SK-N-SH (cell line): ENCODE results near the gene TMEM41B. TPM values are rescaled to one million over a fixed set of nuclear protein-coding genes. Genes with fewer than 3 reads are reported as not detected.

Source experiments
- CTCF ChIA-PET: fragments of 300-600, 350-600 bp; formaldehyde crosslinking; extraction: SDS; loops from one replicate; lab custom pipeline; 2021; lab: Yijun Ruan, JAX
- POLR2A ChIA-PET: fragments of 350-600 bp; sonication (Branson Sonifier 250); formaldehyde crosslinking; extraction: SDS; loops from one replicate; lab custom pipeline; 2020; ENCODE audit warnings: antibody characterized with exemption, inconsistent platforms; lab: Yijun Ruan, JAX
- DNase-seq: peaks from one replicate; pipeline ENCODE4 v3.0.0; 2012
- H2AFZ ChIP-seq: fragments of 200-600 bp; sonication (generic); 2 replicates; pipeline ENCODE4 v1.8.1; 2016; ENCODE audit warnings: antibody characterized with exemption, mild to moderate bottlenecking, low read depth
- H3F3A ChIP-seq: fragments of 200-600 bp; sonication (generic); replicated peaks from 2 replicates; pipeline ENCODE3; 2016; ENCODE audit warnings: antibody characterized with exemption, mild to moderate bottlenecking; ENCODE audit not compliant: insufficient read depth
- H3K27ac ChIP-seq, 2 experiments: fragments of 200-500 bp in 1 of 2; fragments of 200-600 bp in 1 of 2; sonication (Bioruptor generic) in 1 of 2; sonication (generic), shearing (Covaris generic) in 1 of 2; 2 replicates each; pipeline versions ENCODE4 v1.5.1 to v1.6.1; 2014 to 2016; ENCODE audit warnings: low read depth in 2 of 2, inconsistent platforms in 1 of 2, low read length in 1 of 2, mild to moderate bottlenecking in 1 of 2, mixed read lengths in 1 of 2
- H3K27me3 ChIP-seq: fragments of 200-600 bp; sonication (generic), shearing (Covaris generic); 2 replicates; pipeline ENCODE4 v1.6.1; 2016; ENCODE audit warnings: mixed run types; ENCODE audit not compliant: insufficient read depth
- H3K36me3 ChIP-seq, 2 experiments: fragments of 200-500 bp in 1 of 2; fragments of 200-600 bp in 1 of 2; sonication (Bioruptor generic) in 1 of 2; sonication (generic) in 1 of 2; replicated peaks in 1 of 2; 2 replicates each; pipeline versions ENCODE3 to v1.5.1; 2014 to 2016; ENCODE audit warnings: low read length in 1 of 2, mild to moderate bottlenecking in 1 of 2; ENCODE audit not compliant: insufficient read depth in 2 of 2, control insufficient read depth in 1 of 2
- H3K4me1 ChIP-seq, 2 experiments: fragments of 200-500 bp in 1 of 2; fragments of 200-600 bp in 1 of 2; sonication (Bioruptor generic) in 1 of 2; sonication (generic), shearing (Covaris generic) in 1 of 2; 2 replicates each; pipeline versions ENCODE4 v1.5.1 to v1.6.1; 2014 to 2016; ENCODE audit warnings: low read depth in 1 of 2, low read length in 1 of 2, mixed run types in 1 of 2; ENCODE audit not compliant: insufficient read depth in 2 of 2, control insufficient read depth in 1 of 2
- H3K4me2 ChIP-seq: fragments of 200-600 bp; sonication (generic), shearing (Covaris generic); 2 replicates; pipeline ENCODE4 v1.6.1; 2017; ENCODE audit warnings: mixed run types
- H3K4me3 ChIP-seq, 2 experiments: fragments of 200-500 bp in 1 of 2; fragments of 200-600 bp in 1 of 2; sonication (Bioruptor generic) in 1 of 2; sonication (generic), shearing (Covaris generic) in 1 of 2; 2 replicates each; pipeline versions ENCODE4 v1.5.1 to v1.8.1; 2014 to 2016; ENCODE audit warnings: low read depth in 2 of 2, inconsistent platforms in 1 of 2, low read length in 1 of 2, mild to moderate bottlenecking in 1 of 2, mixed read lengths in 1 of 2, moderate library complexity in 1 of 2
- H3K79me2 ChIP-seq: fragments of 200-600 bp; sonication (generic); 2 replicates; pipeline ENCODE4 v1.8.1; 2017; ENCODE audit warnings: mild to moderate bottlenecking; ENCODE audit not compliant: insufficient read depth
- H3K9ac ChIP-seq: fragments of 200-600 bp; sonication (generic); 2 replicates; pipeline ENCODE4 v1.6.1; 2017; ENCODE audit warnings: mixed run types
- H3K9me2 ChIP-seq: fragments of 200-600 bp; sonication (generic); 2 replicates; pipeline ENCODE4 v1.6.1; 2017; ENCODE audit warnings: mixed run types
- H3K9me3 ChIP-seq: fragments of 200-600 bp; sonication (generic); 2 replicates; pipeline ENCODE4 v1.6.1; 2017; ENCODE audit warnings: mixed run types, mild to moderate bottlenecking, moderate library complexity
- H4K20me1 ChIP-seq: fragments of 200-600 bp; sonication (generic); 2 replicates; pipeline ENCODE4 v1.6.1; 2017; ENCODE audit warnings: mild to moderate bottlenecking, mixed run types; ENCODE audit not compliant: insufficient read depth
- CHD2 ChIP-seq: fragments of 150-350 bp; IDR thresholded peaks from 2 replicates; pipeline ENCODE4 v1.6.1; 2018; ENCODE audit warnings: low read length; ENCODE audit not compliant: partially characterized antibody
- ELF1 ChIP-seq: IDR thresholded peaks from 2 replicates; pipeline ENCODE4 v1.4.0; 2012
- EP300 ChIP-seq, 2 experiments: IDR thresholded peaks; 2 replicates each; pipeline versions ENCODE4 v1.4.0 to v1.6.1; 2012; ENCODE audit warnings: borderline replicate concordance in 1 of 2, low read depth in 1 of 2, low read length in 1 of 2
- FOXM1 ChIP-seq: IDR thresholded peaks from 2 replicates; pipeline ENCODE4 v1.4.0; 2012; ENCODE audit warnings: low read depth, mild to moderate bottlenecking
- GABPA ChIP-seq: IDR thresholded peaks from 2 replicates; pipeline ENCODE4 v1.4.0; 2012; ENCODE audit warnings: low read depth, mild to moderate bottlenecking
- IRF3 ChIP-seq: fragments of 150-350 bp; IDR thresholded peaks from 2 replicates; pipeline ENCODE4 v1.6.1; 2016; ENCODE audit warnings: mild to moderate bottlenecking, low read depth, low read length
- MXI1 ChIP-seq: IDR thresholded peaks from 2 replicates; pipeline ENCODE4 v1.6.1; 2012; ENCODE audit warnings: mild to moderate bottlenecking, low read depth, low read length, improper control_type of control experiment
- NFIC ChIP-seq: IDR thresholded peaks from 2 replicates; pipeline ENCODE4 v1.4.0; 2012; ENCODE audit warnings: borderline replicate concordance
- NRF1 ChIP-seq: IDR thresholded peaks from 2 replicates; pipeline ENCODE4 v1.6.1; 2012; ENCODE audit warnings: low read depth, mild to moderate bottlenecking, low read length
- RAD21 ChIP-seq: IDR thresholded peaks from 2 replicates; pipeline ENCODE4 v1.6.1; 2012; ENCODE audit warnings: mild to moderate bottlenecking, low read length
- RFX5 ChIP-seq: IDR thresholded peaks from 2 replicates; pipeline ENCODE4 v1.6.1; 2012; ENCODE audit warnings: mild to moderate bottlenecking, improper control_type of control experiment, low read length
- SIN3A ChIP-seq: IDR thresholded peaks from 2 replicates; pipeline ENCODE4 v1.6.1; 2012; ENCODE audit warnings: low read depth, mild to moderate bottlenecking, low read length, moderate library complexity, borderline replicate concordance
- TCF12 ChIP-seq: IDR thresholded peaks from 2 replicates; pipeline ENCODE4 v1.4.0; 2012
- TEAD4 ChIP-seq: IDR thresholded peaks from 2 replicates; pipeline ENCODE4 v1.4.0; 2012; ENCODE audit warnings: mild to moderate bottlenecking, borderline replicate concordance; ENCODE audit not compliant: insufficient read depth
- ZBTB33 ChIP-seq: IDR thresholded peaks from 2 replicates; pipeline ENCODE4 v1.4.0; 2012; ENCODE audit warnings: low read depth, borderline replicate concordance
- WGBS: methylation state at CpG from one replicate; pipeline ENCODE4 v1.1.6; 2017; ENCODE audit warnings: low lambda C conversion rate; 5-methylcytosine and 5-hydroxymethylcytosine counted together
- polyA plus RNA-seq, 3 experiments: library from polyadenylated mRNA; depleted of rRNA; stranded (reverse); fragments of >200 nt; gene quantifications; 2 replicates each; pipeline ENCODE4 v1.2.3, GENCODE V29; 2012

TMEM41B gene
- polyA plus RNA-seq, 1 of the 3 experiments (the other 2 are of a cell fraction) = 23.5 TPM

- peaks cover 0 to 7% of the 10 kb centered on the region in 2 experiments; a peak in 1 of 4 replicates for H3K4me1 ChIP-seq
- H3K9me3 ChIP-seq = no peaks in the 10 kb centered on the region
- H3K27ac ChIP-seq = no peak overlapping the region
- DNase-seq = no peak
- no peak overlapping the region for H3K4me3 ChIP-seq
- no peaks in the 10 kb centered on the region for H3K9me2 ChIP-seq
- no peak overlapping the region for H2AFZ ChIP-seq
- H4K20me1 ChIP-seq = no peaks in the 10 kb centered on the region
- H3K79me2 ChIP-seq = no peaks in the 10 kb centered on the region
- no peak overlapping the region for H3K9ac ChIP-seq
- WGBS = 79% methylated on average over 5 of the region's 5 CpGs
- ChIA-PET POLR2A (interaction anchor here (0.6 kb wide), 1 partner anchor 14 kb away, joined by 4 read pairs; no protein-coding TSS in a partner anchor), CTCF (no interaction called here)
- H3K36me3 ChIP-seq = no peaks in the 10 kb centered on the region
- H3K27me3 ChIP-seq = no peaks in the 10 kb centered on the region
- no peak for TF ChIP-seq NFIC
- no peak for TF ChIP-seq MXI1
- TF ChIP-seq FOXM1 = no peak
- TF ChIP-seq RAD21 = no peak
- no peak for TF ChIP-seq TCF12
- no peak for TF ChIP-seq NRF1
- no peak for TF ChIP-seq IRF3
- no peak for TF ChIP-seq SIN3A
- TF ChIP-seq ZBTB33 = no peak
- TF ChIP-seq ELF1 = no peak
- no peak for TF ChIP-seq EP300 (IDR thresholded peaks at IDR 0.05; ENCODE audit: borderline replicate concordance in 1 of 2, low read depth in 1 of 2, low read length in 1 of 2)
- TF ChIP-seq RFX5 = no peak
- no peak for TF ChIP-seq TEAD4
- TF ChIP-seq CHD2 = no peak
- no peak for TF ChIP-seq GABPA
- peaks cover 26% of the 10 kb centered on the region for H3F3A ChIP-seq
- H3K4me2 ChIP-seq = no peak overlapping the region
Observed at GRCh38 chr11:9332655-9333054, 18.3 kb upstream of the TMEM41B start.
